Naive B cell (primary cell): ENCODE data around the gene TRAPPC2. TPM values are rescaled to one million over a fixed set of nuclear protein-coding genes. Genes with fewer than 3 reads are reported as not detected.
"Not testable (repeated sequence)": the region's sequence is repeated elsewhere in the genome, so short reads cannot be mapped to it uniquely, and the experiment has no call there.

Experiments used
- ATAC-seq, 2 donors: fragments of 150-1000 bp; cut with Tn5 transposase; 2 replicates each; pipeline ENCODE4 v1.10.0; 2021; ENCODE audit warnings: low read depth in 2 of 2, mild to moderate bottlenecking in 2 of 2, moderate library complexity in 2 of 2
- DNase-seq: peaks from one replicate; pipeline ENCODE4 v3.0.0; 2022
- H3K27ac Mint-ChIP-seq, 6 donors: one replicate each; pipeline ENCODE4 v1.8.0; 2020 to 2022; ENCODE audit warnings: mild to moderate bottlenecking in 6 of 6, mixed read lengths in 6 of 6, moderate library complexity in 5 of 6, inconsistent platforms in 2 of 6
- H3K27me3 Mint-ChIP-seq, 3 donors: one replicate each; pipeline ENCODE4 v1.8.0; 2021 to 2022; ENCODE audit warnings: mixed read lengths in 3 of 3, mild to moderate bottlenecking in 1 of 3
- H3K36me3 Mint-ChIP-seq, 2 donors: one replicate each; pipeline ENCODE4 v1.8.0; 2020 to 2022; ENCODE audit warnings: mixed read lengths in 2 of 2, inconsistent platforms in 1 of 2, mild to moderate bottlenecking in 1 of 2
- H3K4me1 Mint-ChIP-seq, 3 donors: one replicate each; pipeline ENCODE4 v1.8.0; 2020 to 2022; ENCODE audit warnings: mixed read lengths in 3 of 3, inconsistent platforms in 1 of 3, mild to moderate bottlenecking in 1 of 3, moderate library complexity in 1 of 3
- H3K4me3 Mint-ChIP-seq, 8 donors: one replicate each; pipeline ENCODE4 v1.8.0; 2020 to 2022; ENCODE audit warnings: mild to moderate bottlenecking in 8 of 8, mixed read lengths in 8 of 8, moderate library complexity in 8 of 8, inconsistent platforms in 2 of 8
- H3K9me3 Mint-ChIP-seq, 7 donors: one replicate each; pipeline ENCODE4 v1.8.0; 2020 to 2022; ENCODE audit warnings: mixed read lengths in 7 of 7, mild to moderate bottlenecking in 5 of 7, inconsistent platforms in 2 of 7, moderate library complexity in 1 of 7
- polyA plus RNA-seq, 6 donors: library from polyadenylated mRNA; unstranded; fragments of 300-500 nt; fragmentation: Illumina TruSeq; gene quantifications; one replicate each; pipeline ENCODE4 v1.2.3, GENCODE V29; 2021; ENCODE audit warnings: low read depth in 6 of 6

TRAPPC2 gene
- polyA plus RNA-seq, 6 donors from 2014 or later: 39.9 to 53.9 (median 46.4) TPM

DNA sequence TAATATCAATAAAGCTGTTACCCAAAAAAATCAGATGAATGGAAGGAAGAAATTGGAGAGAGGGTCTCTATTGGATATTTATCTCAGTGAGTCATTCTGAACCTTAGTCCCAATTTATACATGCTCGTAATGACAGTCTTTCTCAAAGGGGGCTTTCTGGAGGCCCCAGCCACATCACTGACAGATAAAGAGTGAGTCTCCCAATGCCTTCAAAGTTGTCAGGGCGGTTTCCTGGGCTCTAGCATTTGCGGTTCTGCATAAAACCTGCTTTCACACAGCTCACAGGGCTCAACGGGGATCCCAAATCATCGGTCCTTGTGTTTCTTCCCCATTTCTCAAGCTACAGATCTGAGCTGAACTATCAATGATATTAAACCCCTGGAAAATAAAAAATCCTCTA, 64.2 kb downstream of the TRAPPC2 start:
- Mint-ChIP-seq H3K9me3 (peaks cover 0 to 5% (median 0%) of the 10 kb centered on the region in 7 donors), H3K4me3 (no peak overlapping the region), H3K4me1 (peaks cover 0 to 6% (median 0%) of the 10 kb centered on the region in 3 donors), H3K27ac (no peak overlapping the region), H3K27me3 (peaks cover 0 to 14% (median 0%) of the 10 kb centered on the region in 3 donors), H3K36me3 (peaks cover 21 to 26% of the 10 kb centered on the region in 2 donors)
- DNase-seq (no peak), ATAC-seq (no peak)

DNA sequence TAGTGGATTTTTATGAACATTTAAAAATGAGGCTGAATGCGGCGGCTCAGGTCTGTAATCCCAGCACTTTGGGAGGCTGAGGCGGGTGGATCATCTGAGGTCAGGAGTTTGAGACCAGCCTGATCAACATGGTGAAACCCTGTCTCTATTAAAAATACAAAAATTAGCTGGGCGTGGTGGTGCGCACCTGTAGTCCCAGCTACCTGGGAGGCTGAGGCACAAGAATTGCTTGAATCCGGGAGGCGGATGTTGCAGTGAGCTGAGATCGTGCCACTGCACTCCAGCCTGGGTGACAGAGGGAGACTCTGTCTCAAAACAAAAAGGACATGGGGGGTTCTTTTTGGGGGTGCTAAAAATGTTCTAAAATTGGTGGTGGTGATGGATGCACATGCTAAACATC, 64.7 kb downstream of the TRAPPC2 start:
- not testable (repeated sequence) for DNase-seq, ATAC-seq, H3K4me1 Mint-ChIP-seq, H3K27ac Mint-ChIP-seq, H3K9me3 Mint-ChIP-seq
- H3K27me3 Mint-ChIP-seq: peaks cover 0 to 11% (median 0%) of the 10 kb centered on the region in 3 donors
- H3K36me3 Mint-ChIP-seq: peaks cover 21 to 26% of the 10 kb centered on the region in 2 donors
- peak overlapping the region in 1 of 8 donors; percentile 52 for H3K4me3 Mint-ChIP-seq

DNA sequence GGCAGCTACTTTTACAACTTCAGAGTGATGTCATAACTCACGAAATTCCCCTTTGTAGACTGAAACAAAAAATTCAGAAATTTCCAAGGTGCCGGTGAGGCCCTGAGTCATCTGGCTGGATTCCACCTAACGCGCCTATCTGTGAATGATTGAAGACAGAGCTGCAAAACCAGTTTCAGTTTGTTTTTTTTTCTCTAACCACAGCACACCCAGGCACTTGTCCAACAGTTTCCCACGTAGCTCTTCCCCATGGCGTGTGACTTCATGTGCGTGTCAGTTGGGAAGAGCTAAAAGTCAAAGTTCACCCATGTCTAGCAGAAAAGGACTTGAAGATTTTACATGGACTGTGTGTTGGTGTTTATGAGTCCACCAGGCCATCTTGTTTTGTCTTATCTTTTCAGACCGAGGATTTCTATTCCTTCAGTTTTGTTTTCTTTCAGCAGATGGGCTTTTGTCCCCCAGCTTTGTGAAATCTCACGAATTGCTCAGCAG, 65.1 kb downstream of the TRAPPC2 start:
- H3K9me3 Mint-ChIP-seq: peaks cover 0 to 5% (median 0%) of the 10 kb centered on the region in 7 donors

DNA sequence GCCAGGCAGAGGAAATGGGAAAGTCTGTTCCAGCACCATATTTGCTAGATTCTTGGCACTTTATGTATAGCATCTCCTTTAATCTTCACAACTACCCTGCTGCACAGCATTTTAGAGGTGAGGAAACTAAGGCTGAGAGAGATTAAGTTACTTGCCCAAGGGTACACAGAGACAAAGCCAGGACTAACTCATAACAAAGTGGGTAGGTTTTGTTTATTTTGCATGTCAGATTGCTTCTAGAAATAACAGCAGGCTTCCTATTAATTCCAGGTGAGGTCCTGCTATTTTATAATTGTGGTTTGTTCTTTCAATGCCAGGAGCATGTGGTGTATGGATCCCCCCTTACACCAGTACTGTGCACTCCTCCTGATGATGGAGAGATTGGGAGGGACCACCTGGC, 66.5 kb downstream of the TRAPPC2 start:
- Mint-ChIP-seq H3K9me3 (peaks cover 0 to 2% (median 0%) of the 10 kb centered on the region in 7 donors), H3K27me3 (peaks cover 0 to 11% (median 0%) of the 10 kb centered on the region in 3 donors), H3K36me3 (peaks cover 31 to 35% of the 10 kb centered on the region in 2 donors), H3K27ac (no peak overlapping the region), H3K4me3 (no peak overlapping the region), H3K4me1 (peaks cover 0 to 6% (median 0%) of the 10 kb centered on the region in 3 donors)
- ATAC-seq (no peak), DNase-seq (no peak)

More for the DNA sequence above, 65.1 kb downstream of the TRAPPC2 start:
- Mint-ChIP-seq H3K4me1 (peaks cover 0 to 6% (median 0%) of the 10 kb centered on the region in 3 donors), H3K36me3 (peaks cover 23 to 28% of the 10 kb centered on the region in 2 donors), H3K27me3 (peaks cover 0 to 11% (median 0%) of the 10 kb centered on the region in 3 donors), H3K27ac (peak overlapping the region in 1 of 6 donors; percentile 49), H3K4me3 (no peak overlapping the region)
- ATAC-seq: peak; percentile 33 to 59
- DNase-seq: no peak

DNA sequence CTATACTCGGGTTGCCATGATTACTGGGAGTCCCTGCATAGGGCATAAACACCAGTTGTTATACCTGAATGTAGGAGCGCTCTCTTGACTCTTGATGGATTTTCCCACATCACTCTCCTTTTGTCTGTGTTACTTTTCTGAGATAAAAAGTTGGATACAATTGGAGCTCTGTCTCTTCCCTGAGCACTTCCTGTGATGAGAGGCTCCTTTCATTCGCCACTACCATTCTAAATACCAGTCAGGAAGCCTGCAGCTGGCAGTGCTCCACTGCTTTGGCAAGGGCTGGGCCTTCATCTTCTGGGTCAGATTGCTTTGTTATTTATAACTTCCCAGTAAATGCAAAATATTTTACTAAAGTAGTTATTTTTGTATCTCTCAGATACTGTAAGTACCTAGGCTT, 67.6 kb downstream of the TRAPPC2 start:
- Mint-ChIP-seq H3K4me3 (no peak overlapping the region), H3K27ac (no peak overlapping the region), H3K36me3 (peaks cover 29 to 32% of the 10 kb centered on the region in 2 donors), H3K9me3 (no peaks in the 10 kb centered on the region), H3K27me3 (peaks cover 0 to 11% (median 0%) of the 10 kb centered on the region in 3 donors), H3K4me1 (peaks cover 0 to 6% (median 0%) of the 10 kb centered on the region in 3 donors)
- ATAC-seq (no peak), DNase-seq (no peak)

DNA sequence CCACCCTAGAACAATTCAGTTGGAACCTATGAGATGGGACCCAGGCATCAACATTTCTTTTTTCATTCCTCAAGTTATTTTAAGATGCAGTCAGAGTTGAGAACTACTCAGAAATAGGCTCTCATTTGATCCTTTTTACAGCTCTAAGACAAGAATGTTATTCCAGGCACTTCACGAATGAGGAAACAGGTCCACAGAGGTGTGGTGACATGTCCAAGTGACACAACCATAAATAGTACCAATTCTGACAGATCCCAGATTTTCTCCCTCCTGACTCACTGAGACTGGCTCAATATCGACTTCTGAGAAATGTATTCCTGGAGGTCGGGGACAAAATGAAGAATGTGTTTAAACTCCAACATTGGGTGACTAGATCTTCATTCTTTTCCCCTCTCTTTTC, 70.4 kb downstream of the TRAPPC2 start:
- Mint-ChIP-seq H3K4me1 (peaks cover 0 to 2% (median 0%) of the 10 kb centered on the region in 3 donors), H3K27ac (no peak overlapping the region), H3K9me3 (no peaks in the 10 kb centered on the region), H3K4me3 (no peak overlapping the region), H3K36me3 (peaks cover 19 to 26% of the 10 kb centered on the region in 2 donors), H3K27me3 (no peaks in the 10 kb centered on the region)
- ATAC-seq: no peak
- DNase-seq: no peak

DNA sequence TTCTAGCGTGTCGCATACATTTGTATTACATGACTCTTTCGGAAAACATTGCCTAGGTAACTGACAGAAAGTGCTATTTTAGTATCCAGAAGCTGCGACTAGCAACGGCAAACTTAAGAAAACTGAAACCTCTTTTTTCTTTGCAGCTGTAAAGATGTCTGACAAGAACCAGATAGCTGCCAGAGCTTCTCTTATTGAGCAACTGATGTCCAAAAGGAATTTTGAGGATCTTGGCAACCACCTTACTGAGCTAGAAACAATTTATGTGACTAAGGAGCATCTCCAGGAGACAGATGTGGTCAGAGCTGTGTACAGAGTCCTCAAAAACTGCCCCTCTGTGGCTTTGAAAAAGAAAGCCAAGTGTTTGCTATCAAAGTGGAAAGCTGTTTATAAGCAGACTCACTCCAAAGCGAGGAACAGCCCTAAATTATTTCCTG, 72.0 kb downstream of the TRAPPC2 start:
- DNase-seq (no peak), ATAC-seq (no peak)
- no peaks in the 10 kb centered on the region for H3K27me3 Mint-ChIP-seq
- no peaks in the 10 kb centered on the region for H3K9me3 Mint-ChIP-seq
- H3K4me1 Mint-ChIP-seq: peaks cover 0 to 9% (median 7%) of the 10 kb centered on the region in 3 donors
- no peak overlapping the region for H3K27ac Mint-ChIP-seq
- H3K36me3 Mint-ChIP-seq: peaks cover 19 to 26% of the 10 kb centered on the region in 2 donors
- no peak overlapping the region for H3K4me3 Mint-ChIP-seq

Other genes with a start within 250 kb of the TRAPPC2 start
- gene EGFL6, start 165.0 kb downstream of the TRAPPC2 start, polyA plus RNA-seq: not detected
- 10 to 100 TPM; 10.5 to 14.1 (median 13.3) TPM for gene TCEANC, start 81.5 kb downstream of the TRAPPC2 start, polyA plus RNA-seq
- gene RAB9A, start 45.5 kb downstream of the TRAPPC2 start, polyA plus RNA-seq: 10 to 100 TPM; 15.7 to 28.1 (median 20.1) TPM
- 10 to 100 TPM; 26.5 to 60.5 (median 50.4) TPM for gene OFD1, start 128 bp upstream of the TRAPPC2 start, polyA plus RNA-seq
- under 1 TPM; 0.30 to 0.94 (median 0.78) TPM for gene GPM6B, start 82.5 kb upstream of the TRAPPC2 start, polyA plus RNA-seq